GM21717 (cell line): ENCODE measurements around the gene KCNIP1.
"Not testable (repeated sequence)": the region's sequence is repeated elsewhere in the genome, so short reads cannot be mapped to it uniquely, and the experiment has no call there.

Experiments used
- ATAC-seq: cut with Tn5 transposase; IDR thresholded peaks from one replicate; pipeline ENCODE4 v1.9.1; 2021; ENCODE audit warnings: mild to moderate bottlenecking, moderate library complexity; ENCODE audit not compliant: unreplicated experiment

The KCNIP1 gene

GRCh38 chr5:170762298-170762697 is 258.5 kb downstream of the KCNIP1 start:
- not testable (repeated sequence) for ATAC-seq

GRCh38 chr5:170765868-170766267 is 262.0 kb downstream of the KCNIP1 start:
- not testable (repeated sequence) for ATAC-seq

- no peak for ATAC-seq
Measured at GRCh38 chr5:170769246-170769645, 265.4 kb downstream of the KCNIP1 start.

GRCh38 chr5:170769898-170770416 is 266.1 kb downstream of the KCNIP1 start:
- no peak for ATAC-seq

- no peak for ATAC-seq
Measured at GRCh38 chr5:170771496-170771895, 267.7 kb downstream of the KCNIP1 start.

GRCh38 chr5:170773024-170773985 is 269.5 kb downstream of the KCNIP1 start:
- no peak for ATAC-seq

GRCh38 chr5:170774831-170775230 is 271.0 kb downstream of the KCNIP1 start:
- ATAC-seq, result no peak

- no peak for ATAC-seq
Measured at GRCh38 chr5:170781946-170782345, 278.1 kb downstream of the KCNIP1 start.

GRCh38 chr5:170782438-170782837 is 278.6 kb downstream of the KCNIP1 start:
- no peak for ATAC-seq

- no peak for ATAC-seq
Measured at GRCh38 chr5:170783498-170784247, 279.9 kb downstream of the KCNIP1 start, which contains the start of gene GABRP. GABRP (plus strand) TSS chr5:170783725; CDS start chr5:170788616, 4,891 bp downstream.

- no peak for ATAC-seq
Measured at GRCh38 chr5:170785416-170785815, 281.6 kb downstream of the KCNIP1 start.
